ENCODE measurements around the gene ZNF547.
A peak's percentile ranks its signal among the peaks of the same experiment; 100 is the strongest.

Gene ZNF547

DNA sequence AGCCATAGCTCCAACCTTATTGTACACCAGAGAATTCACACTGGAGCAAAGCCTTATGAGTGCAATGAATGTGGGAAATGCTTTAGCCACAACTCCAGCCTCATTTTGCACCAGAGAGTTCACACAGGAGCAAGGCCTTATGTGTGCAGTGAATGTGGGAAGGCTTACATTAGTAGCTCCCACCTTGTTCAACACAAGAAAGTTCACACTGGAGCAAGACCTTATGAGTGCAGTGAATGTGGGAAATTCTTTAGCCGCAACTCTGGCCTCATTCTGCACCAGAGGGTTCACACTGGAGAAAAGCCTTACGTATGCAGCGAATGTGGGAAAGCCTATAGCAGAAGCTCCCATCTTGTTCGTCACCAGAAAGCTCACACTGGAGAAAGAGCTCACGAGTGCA is 5.9 kb upstream of the ZNF547 start:
- Histone ChIP-seq H3K79me2 (ENCODE audit: insufficient read depth, low read length) (peaks cover 2% of the 10 kb centered on the region; the same call in 1 of the 2 replicates), H3K36me3 (ENCODE audit: low read length) (no peaks in the 10 kb centered on the region), H3K9me3 (ENCODE audit: insufficient read depth, low read length) (no peaks in the 10 kb centered on the region), H3F3A (ENCODE audit: insufficient read depth) (no peaks in the 10 kb centered on the region), H3K27ac (ENCODE audit: low read depth, low read length) (no peak overlapping the region), H3K4me2 (ENCODE audit: low read depth, low read length, poor library complexity, severe bottlenecking) (no peak overlapping the region), H3K9ac (ENCODE audit: low read length) (no peak overlapping the region), H3K27me3 (ENCODE audit: low read length) (no peaks in the 10 kb centered on the region), H3K9me2 (replicated peaks; ENCODE audit: insufficient read depth, low read length) (no peaks in the 10 kb centered on the region), H2AFZ (ENCODE audit: low read depth, low read length, severe bottlenecking) (no peak overlapping the region), H3K4me3 (ENCODE audit: insufficient read depth, low read length, poor library complexity, severe bottlenecking) (no peak overlapping the region), H4K20me1 (ENCODE audit: low read depth, low read length) (no peaks in the 10 kb centered on the region)
- no peak for TF ChIP-seq EZH2phosphoT487 (conservative IDR thresholded peaks at IDR 0.05; ENCODE audit: low read length)
- TF ChIP-seq CTCF (IDR thresholded peaks at IDR 0.05; ENCODE audit: insufficient read depth, low read length, poor library complexity, severe bottlenecking), result no peak

GRCh38 chr19:57359300-57359699 is 4.1 kb upstream of the ZNF547 start:
- no peaks in the 10 kb centered on the region for H3F3A ChIP-seq (ENCODE audit: insufficient read depth)
- H3K9me3 ChIP-seq (ENCODE audit: insufficient read depth, low read length), result no peaks in the 10 kb centered on the region
- TF ChIP-seq EZH2phosphoT487 (conservative IDR thresholded peaks at IDR 0.05; ENCODE audit: low read length), result no peak
- no peak for TF ChIP-seq CTCF (IDR thresholded peaks at IDR 0.05; ENCODE audit: insufficient read depth, low read length, poor library complexity, severe bottlenecking)
- H3K9ac ChIP-seq (ENCODE audit: low read length), result no peak overlapping the region
- no peaks in the 10 kb centered on the region for H4K20me1 ChIP-seq (ENCODE audit: low read depth, low read length)
- no peaks in the 10 kb centered on the region for H3K36me3 ChIP-seq (ENCODE audit: low read length)
- no peak overlapping the region for H2AFZ ChIP-seq (ENCODE audit: low read depth, low read length, severe bottlenecking)
- no peaks in the 10 kb centered on the region for H3K9me2 ChIP-seq (replicated peaks; ENCODE audit: insufficient read depth, low read length)
- H3K4me3 ChIP-seq (ENCODE audit: insufficient read depth, low read length, poor library complexity, severe bottlenecking), result no peak overlapping the region
- H3K4me2 ChIP-seq (ENCODE audit: low read depth, low read length, poor library complexity, severe bottlenecking), result no peak overlapping the region
- H3K27me3 ChIP-seq (ENCODE audit: low read length), result no peaks in the 10 kb centered on the region
- H3K79me2 ChIP-seq (ENCODE audit: insufficient read depth, low read length), result peaks cover 8% of the 10 kb centered on the region
- H3K27ac ChIP-seq (ENCODE audit: low read depth, low read length), result no peak overlapping the region

GRCh38 chr19:57362419-57362818 is 932 bp upstream of the ZNF547 start:
- no peak for TF ChIP-seq CTCF (IDR thresholded peaks at IDR 0.05; ENCODE audit: insufficient read depth, low read length, poor library complexity, severe bottlenecking)
- TF ChIP-seq EZH2phosphoT487 (conservative IDR thresholded peaks at IDR 0.05; ENCODE audit: low read length), result no peak
- Histone ChIP-seq H3K4me2 (ENCODE audit: low read depth, low read length, poor library complexity, severe bottlenecking) (peak overlapping the region; percentile 67), H3K9me3 (ENCODE audit: insufficient read depth, low read length) (no peaks in the 10 kb centered on the region), H2AFZ (ENCODE audit: low read depth, low read length, severe bottlenecking) (peak overlapping the region; percentile 69), H3K27ac (ENCODE audit: low read depth, low read length) (no peak overlapping the region), H4K20me1 (ENCODE audit: low read depth, low read length) (no peaks in the 10 kb centered on the region), H3F3A (ENCODE audit: insufficient read depth) (no peaks in the 10 kb centered on the region), H3K79me2 (ENCODE audit: insufficient read depth, low read length) (peaks cover 13% of the 10 kb centered on the region), H3K9me2 (replicated peaks; ENCODE audit: insufficient read depth, low read length) (no peaks in the 10 kb centered on the region), H3K27me3 (ENCODE audit: low read length) (no peaks in the 10 kb centered on the region), H3K4me3 (ENCODE audit: insufficient read depth, low read length, poor library complexity, severe bottlenecking) (peak overlapping the region; percentile 49), H3K36me3 (ENCODE audit: low read length) (no peaks in the 10 kb centered on the region), H3K9ac (ENCODE audit: low read length) (no peak overlapping the region)
